LoVo (cell line): Measurements from ENCODE around the gene MCF2L.

ENCODE experiments used
- DNase-seq: peaks from one replicate; pipeline ENCODE4 v3.0.0-alpha.2; 2016; ENCODE audit warnings: low spot score

MCF2L gene

DNA sequence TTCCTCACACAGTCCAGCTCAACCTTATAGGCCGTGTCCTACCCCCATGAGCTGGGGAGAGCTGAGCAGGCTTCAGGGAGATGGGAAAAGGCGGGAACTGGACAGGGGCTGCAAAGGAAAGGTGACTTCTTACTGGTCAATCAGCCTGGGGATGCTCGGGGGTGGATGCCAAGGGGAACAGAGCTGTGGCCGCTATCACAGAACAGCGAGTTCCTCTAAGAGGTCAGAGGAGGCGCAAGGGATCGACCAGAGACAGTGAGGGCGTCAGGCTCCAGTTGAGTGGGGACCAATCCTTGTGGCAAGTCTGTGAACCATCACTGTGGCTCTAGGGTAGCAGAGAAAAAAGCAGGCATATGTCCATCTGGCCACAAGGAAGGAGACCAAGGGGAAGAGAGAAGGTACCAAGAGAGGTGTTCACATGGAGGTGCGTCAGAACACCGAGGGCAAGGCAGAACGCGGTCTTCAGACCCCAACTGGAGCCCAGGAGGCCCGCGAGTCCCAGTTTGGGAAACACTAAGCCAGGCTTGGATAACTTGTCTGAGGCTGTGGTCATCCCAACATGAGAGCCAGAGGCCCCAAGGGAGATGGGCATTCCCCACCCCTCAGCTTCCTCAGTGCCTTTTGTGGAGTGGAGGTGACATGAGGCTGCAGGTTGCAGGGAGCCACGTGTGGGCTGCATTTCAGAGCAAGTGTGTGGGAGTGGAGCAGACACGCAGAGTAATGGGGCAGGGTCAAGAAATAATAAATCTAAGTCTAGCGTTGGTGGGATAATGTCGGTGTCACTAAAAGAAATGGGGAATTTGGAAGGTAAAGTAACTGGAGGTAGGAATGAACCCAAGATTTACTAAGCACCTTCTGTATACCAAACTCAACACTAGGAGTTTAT, 157.5 kb downstream of the MCF2L start:
- no peak for DNase-seq

DNA sequence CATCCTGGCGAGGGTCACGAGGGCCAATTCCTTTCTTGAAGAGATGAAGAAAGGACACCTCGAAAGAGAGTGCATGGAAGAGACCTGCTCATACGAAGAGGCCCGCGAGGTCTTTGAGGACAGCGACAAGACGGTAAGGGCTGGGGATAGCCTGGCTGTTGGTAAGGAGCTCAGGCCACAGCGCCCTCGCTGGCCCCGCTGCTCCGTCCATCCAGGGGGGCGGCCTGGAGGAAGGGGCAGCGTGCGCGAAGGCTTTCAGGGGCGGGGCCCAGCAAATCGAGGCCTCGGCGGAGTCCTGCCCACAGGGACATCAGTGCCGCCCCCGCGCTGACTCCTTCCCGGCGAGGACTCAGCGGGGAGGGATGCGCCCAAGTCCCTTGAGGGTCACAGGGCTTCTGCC, 160.5 kb downstream of the MCF2L start:
- DNase-seq: no peak

DNA sequence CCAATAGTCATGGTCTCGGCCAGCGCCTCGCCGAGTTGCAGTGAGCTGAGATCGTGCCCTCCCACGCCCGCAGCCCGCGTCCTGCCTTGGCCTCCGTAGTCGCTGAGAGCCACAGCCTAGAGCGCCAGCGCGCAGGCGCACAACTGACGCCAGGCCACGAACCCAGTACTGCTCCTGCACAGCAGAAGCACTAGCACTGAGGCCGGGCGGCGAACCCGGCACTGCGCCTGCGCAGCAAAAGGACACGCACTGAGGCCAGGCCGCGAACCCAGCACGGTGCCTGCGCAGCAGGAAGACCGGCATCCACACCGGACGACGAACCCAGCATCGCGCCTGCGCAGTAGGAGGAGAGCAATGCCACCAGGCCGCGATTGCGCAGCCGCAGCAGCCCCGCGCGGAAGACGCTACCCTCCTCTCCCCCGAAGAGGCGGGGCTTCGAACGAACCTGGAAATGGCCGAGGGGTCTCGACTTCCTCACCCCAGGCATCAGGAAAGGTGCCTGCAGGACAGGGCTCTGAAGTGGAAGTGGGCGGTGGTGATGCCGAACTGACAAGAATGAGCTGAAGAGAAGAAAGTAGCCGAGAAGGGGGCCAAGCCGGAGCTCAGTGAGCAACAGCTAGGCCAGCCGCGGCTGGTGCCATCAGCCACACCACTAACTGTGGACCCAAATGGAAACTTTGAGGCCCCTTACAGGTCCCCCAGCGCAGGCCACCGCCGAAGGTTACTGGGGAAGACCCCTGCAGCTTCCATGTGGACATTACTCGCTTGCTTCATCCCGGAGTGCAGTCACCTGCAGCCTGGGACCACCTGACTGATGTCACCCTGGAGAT, 161.1 kb downstream of the MCF2L start:
- no peak for DNase-seq

DNA sequence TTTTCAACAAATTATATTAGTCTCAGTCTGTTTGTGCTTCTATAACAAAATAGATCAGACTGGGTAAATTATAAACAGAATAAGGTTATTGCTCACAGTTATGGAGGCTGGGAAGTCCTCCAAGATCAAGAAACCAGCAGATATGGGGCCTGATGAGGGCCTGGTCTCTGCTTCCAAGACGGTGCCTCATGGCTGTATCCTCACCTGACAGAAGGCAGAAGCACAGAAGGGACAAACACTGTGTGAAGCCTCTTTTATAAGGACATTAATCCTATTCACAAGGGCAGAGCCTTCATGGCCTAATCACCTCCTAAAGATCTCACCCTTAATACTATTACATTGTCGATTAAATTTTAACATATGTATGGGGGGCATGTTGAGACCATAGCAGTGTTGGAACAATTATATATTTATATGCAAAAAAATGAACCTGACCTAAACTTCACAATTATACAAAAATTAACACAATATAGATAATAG, 166.3 kb downstream of the MCF2L start:
- DNase-seq: no peak

DNA sequence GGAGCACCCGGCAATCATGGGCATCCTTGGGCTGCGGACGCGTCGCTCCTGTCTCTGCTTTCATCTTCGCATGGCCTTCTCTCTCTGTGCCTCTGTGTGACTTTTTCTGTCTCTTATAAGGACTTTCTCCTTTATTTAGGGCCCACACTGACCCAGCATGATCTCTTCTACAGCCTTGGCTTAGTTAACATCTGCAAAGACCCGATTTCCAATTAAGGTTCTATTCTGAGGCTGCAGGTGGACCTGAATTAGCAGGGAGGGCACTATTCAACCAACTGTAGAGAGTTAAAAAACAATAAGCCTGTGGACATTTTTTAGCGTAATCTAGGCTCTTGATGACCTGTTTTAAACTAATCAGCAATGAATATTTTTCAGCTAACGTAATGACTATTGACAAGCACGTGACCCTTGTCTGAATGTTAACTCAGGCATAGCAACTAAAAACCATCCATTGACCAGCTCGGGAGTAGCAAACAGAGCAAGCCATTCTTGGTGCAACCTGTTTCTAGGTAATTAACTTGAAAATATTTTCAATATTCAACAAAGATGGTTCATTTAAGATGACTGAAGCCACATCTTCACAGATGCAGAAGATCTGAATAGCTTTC, 168.8 kb downstream of the MCF2L start:
- no peak for DNase-seq

DNA sequence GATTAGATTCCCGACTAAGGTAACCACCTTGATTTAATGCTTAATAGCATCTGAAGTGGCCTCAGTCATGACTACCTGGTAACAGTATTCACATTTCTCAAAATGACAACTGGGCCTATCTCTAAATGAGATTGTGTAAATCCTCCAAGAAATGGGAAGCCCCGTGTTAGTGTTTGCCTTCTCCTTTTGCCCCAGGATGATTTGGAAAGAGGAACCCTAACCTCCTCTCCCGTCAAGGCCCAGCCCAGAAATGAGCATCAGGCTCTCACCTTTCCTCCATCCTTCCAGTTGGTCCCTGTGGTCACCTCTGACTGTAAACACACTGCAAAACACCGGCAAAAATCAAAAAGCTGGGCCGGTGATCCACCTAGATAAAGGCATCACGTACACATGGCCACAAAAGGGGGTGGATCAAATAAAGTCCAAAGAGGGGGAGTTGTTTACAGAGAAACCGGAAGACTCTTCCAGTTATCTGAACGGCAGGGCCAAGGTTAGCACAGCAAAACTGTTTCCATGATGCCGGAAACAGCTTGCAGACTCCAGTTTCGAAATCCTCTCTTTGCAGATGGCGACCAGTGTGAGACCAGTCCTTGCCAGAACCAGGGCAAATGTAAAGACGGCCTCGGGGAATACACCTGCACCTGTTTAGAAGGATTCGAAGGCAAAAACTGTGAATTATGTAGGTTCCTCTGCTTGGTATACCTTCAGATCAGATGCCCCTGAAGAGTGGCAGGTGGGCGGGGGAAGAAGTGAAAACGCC, 170.0 kb downstream of the MCF2L start:
- no peak for DNase-seq

DNA sequence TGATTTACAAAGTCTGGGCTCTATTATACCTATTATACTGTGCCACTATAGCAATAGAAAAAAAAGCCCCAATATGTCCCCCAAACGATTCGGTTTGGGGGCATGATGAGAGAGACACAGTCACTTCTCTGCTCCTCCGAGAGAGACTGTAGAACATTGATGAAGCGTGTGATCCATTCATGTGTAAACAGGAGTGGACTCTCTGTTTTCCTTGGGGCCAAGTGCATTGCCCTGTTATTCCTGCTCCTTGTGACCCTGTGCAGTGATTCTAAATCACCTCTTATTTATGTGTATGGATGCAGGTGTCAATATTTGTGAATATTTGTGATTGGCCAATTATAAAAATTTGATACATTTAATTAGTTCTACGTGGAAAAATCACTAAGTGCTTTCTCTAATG, 170.6 kb downstream of the MCF2L start:
- DNase-seq: no peak

DNA sequence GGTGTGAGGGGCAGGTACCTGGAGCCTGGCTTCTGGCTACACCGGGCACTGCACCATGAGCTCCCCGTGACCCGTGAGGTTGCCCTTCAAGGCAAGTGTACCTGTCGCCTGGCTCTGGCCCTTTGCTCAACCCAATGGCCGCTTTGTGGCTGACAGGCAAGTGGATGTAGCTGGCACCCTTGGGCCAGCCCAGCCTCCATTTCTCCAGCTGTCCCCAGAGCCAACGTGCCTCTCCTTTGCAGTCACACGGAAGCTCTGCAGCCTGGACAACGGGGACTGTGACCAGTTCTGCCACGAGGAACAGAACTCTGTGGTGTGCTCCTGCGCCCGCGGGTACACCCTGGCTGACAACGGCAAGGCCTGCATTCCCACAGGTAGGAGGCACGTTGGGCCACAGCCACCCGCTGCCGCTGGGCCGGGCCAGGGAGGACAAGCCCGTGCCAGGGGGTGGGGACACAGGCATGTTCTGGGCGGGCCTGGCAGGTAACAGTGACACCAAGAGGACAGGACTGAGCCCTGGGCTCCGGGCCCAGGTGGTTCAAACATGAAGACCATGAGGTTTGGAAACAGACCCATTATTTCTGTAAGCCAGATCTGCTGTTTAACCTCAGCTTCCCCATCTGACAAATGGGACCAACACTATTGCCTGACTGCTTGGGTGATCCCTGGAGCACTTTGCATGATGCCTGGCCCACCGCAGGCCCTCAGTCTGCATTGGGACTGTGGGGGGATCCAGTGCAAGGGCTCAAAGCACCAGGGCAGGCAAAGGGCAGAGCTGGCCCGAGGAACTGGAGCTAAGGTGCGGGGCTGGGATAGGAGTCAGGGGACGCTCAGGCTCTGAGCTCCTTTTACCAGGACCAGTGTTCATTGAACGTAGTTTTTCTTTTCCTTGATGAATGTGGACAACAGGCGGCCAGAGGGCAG, 171.9 kb downstream of the MCF2L start:
- DNase-seq: no peak

DNA sequence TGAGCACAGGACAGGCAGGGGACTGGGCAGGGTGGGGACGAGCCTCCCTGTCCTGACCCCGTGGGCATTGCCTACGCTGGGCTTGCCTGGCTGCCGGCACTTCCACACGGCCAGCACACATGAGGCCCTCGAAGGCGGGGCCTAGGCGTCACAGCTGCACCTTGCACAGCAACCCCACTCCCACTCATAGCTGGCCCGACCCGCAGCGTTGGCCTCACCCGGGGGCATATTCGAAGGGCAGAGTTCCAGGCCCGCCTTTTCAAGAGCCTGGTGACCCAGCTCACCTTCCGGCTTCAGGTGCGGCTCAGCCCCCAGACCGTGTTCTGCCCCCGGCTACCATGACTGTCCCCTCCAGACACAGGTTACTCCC, 172.6 kb downstream of the MCF2L start:
- no peak for DNase-seq

DNA sequence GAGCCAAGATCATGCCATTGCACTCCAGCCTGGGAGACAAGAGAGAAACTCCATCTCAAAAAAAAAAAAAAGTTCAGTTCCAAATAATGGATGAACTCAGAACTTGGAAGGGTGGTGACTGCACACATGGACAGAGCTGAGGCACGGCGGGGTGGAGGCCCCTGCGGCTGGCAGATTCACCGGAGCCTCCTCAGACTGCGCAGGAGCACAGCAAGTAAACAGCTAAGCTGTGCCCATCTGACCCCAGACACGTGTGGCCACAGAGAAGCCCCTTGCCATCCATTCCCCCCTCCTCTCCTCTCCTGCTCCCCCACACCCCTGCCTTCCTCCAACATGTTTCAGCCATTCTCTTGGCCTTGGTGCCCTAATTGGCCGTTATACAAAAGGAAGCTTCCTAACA, 173.9 kb downstream of the MCF2L start:
- no peak for DNase-seq

DNA sequence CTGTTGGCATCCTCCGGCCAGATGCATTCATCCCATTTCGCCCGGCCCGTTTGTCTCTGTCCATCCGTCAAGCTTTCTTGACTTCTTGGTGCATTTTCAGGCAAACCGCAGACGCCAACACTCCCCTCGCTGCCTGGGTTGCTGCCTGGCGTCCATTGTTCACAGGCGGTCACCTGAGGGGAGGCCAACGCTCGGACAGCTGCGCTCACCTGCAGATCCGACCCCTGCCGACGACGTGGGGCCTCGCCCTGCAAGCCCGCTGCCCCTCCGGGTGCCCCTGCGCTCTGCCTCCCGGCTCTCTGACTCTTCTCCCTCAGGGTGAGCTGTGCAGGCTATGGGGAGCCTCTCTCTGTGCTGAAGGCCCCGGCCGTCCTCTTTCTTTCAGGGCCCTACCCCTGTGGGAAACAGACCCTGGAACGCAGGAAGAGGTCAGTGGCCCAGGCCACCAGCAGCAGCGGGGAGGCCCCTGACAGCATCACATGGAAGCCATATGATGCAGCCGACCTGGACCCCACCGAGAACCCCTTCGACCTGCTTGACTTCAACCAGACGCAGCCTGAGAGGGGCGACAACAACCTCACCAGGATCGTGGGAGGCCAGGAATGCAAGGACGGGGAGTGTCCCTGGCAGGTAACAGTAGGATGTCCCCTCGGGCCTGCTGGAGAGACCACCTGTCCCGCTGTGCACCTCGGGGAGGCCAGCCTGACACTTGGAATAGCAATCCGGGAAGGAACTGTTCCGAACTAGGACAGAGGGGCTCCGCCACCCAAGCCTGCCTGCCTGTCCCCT, 174.6 kb downstream of the MCF2L start:
- DNase-seq: no peak

DNA sequence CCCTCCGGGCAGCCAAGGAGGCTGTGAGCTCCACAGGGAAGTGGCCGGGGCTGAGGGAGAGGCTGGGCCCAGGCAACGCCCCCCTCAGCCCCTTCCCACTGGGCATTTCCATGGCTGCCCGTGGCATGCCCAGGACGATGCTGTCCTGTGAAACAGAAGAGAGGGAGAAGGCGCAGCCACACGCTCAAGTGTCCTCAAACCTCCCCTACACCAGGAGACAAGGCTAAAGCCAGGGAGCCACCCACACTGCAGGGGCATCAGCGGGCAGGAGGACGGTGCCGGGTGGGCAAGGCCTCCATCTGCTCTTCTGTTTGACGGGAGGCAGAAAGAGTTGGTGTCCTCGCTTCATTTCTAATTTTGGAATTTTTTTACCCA, 175.2 kb downstream of the MCF2L start:
- no peak for DNase-seq

DNA sequence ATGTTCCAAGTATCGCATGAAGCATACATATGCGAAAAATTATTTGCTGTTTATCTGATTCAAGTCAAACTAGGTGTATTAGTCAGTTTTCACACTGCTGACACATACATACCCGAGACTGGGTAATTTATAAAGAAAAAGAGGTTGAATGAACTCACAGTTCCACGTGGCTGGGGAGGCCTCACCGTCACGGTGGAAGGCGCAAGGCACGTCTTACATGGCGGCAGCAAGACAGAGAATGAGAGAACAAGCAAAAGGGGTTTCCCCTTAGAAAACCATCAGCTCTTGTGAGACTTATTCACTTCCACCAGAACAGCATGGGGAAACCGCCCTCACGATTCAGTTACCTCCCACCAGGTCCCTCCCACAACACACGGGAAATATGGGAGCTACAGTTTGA, 176.5 kb downstream of the MCF2L start:
- no peak for DNase-seq

DNA sequence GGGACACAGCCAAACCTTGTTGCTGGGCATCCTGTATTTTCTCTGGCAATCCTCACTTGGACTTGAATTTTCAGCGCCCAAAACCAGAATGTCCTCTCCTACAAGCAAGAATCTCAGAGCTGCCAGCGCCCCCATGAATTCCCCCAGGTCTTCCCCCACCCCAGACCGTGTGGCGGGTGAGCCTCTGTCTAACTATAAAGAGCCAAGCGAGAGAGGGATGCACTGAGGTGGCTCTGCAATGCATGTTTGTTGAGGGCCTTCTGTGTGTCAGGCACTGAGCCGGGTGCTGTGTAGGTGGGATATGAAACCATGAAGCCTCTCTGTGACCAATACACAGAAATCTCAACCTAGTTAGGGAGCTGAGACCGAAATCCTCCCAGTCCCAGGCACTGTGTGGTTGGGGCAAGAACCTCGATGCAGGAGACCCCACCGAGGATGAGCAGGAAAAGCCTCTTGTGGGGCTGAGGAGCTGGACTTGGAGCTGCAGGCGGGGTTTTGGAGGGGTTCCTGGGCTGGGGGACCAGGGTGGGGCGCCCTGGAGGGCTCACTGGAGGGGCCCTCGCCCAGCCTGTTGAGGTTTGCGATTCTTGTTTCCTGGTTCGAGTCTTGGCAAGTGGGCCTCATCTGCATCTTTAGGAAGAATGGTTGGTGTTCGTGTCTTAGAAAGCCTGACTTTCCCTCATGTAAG, 177.0 kb downstream of the MCF2L start:
- DNase-seq: no peak

DNA sequence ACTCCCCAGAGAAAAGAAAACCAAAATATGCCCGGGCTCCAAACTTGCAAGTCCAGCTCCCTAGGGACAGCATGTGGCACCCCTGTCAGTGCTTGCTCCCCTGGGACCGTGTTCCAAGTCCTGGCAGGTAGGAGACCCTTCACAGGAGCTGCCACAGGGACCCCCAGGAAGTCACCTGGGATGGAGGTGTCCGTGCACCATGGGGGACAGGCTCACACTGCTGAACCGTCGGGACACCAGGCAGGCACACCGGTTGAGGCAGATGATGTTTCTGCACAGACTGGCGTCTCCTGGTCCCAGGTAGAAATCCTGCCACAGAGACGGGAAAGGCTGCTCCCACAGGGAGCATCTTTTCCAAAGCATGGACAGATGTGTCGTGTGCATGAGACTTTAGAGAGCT, 177.7 kb downstream of the MCF2L start:
- DNase-seq: no peak

DNA sequence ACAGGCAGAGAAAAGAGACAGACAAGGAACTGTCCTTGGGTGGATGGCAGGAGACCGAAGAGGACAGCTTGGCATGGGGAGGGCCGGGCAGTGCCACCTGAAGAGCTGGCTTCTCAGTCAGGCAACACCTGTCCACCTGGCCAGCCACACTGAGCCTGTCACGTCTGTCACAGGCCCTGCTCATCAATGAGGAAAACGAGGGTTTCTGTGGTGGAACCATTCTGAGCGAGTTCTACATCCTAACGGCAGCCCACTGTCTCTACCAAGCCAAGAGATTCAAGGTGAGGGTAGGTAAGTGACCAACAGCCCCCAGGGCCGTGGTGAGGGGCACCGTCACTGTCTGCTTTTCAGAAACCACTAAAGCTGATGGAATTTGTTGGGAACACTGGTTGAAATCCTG, 178.2 kb downstream of the MCF2L start:
- no peak for DNase-seq

DNA sequence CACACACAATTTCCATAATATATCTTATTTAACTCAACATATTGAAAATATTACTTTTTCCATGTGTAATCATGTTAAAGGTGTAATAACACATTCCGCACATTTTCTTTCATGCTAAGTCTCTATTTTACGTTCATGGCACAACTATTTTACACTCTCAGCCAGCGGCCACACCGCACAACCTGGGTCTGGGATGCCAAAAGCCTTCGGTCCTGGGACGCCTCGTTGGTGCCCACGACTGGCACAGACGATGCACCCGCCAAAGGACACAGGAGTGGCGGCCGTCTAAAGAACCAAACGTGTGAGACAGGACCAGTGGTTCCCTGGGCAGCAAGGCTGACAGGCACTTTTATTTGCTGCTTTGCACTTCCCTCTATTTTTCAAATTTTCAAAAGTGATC, 179.4 kb downstream of the MCF2L start:
- DNase-seq: no peak

DNA sequence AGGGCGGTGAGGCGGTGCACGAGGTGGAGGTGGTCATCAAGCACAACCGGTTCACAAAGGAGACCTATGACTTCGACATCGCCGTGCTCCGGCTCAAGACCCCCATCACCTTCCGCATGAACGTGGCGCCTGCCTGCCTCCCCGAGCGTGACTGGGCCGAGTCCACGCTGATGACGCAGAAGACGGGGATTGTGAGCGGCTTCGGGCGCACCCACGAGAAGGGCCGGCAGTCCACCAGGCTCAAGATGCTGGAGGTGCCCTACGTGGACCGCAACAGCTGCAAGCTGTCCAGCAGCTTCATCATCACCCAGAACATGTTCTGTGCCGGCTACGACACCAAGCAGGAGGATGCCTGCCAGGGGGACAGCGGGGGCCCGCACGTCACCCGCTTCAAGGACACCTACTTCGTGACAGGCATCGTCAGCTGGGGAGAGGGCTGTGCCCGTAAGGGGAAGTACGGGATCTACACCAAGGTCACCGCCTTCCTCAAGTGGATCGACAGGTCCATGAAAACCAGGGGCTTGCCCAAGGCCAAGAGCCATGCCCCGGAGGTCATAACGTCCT, 180.0 kb downstream of the MCF2L start:
- no peak for DNase-seq
